Measurements from ENCODE around the gene FAM163B. TPM values are rescaled to one million over a fixed set of nuclear protein-coding genes. Genes with fewer than 3 reads are reported as not detected.

The FAM163B gene
- total and polyA plus RNA-seq, 2 of the 8 experiments (the other 6 are each of a cell fraction or from before 2014, with no cell fraction given): 0.63 to 1.0 TPM

GRCh38 chr9:133647765-133648469, 38.7 kb upstream of the FAM163B start:
- Histone ChIP-seq H2BK20ac (ENCODE audit: low read length) (no peak overlapping the region), H3K56ac (replicated peaks; ENCODE audit: insufficient read length, low read depth, low read length) (no peak overlapping the region), H3K36me3 (ENCODE audit: control insufficient read depth in 2 of 4, insufficient read depth in 4 of 4, low read length in 3 of 4) (no peaks in the 10 kb centered on the region), H3K9ac (replicated peaks in 1 of 4; ENCODE audit: extremely low read depth in 1 of 4, low read depth in 3 of 4, low read length in 3 of 4) (no peak overlapping the region), H3K79me1 (ENCODE audit: low read depth, low read length) (no peaks in the 10 kb centered on the region; the same call in 1 of the 2 replicates), H2AFZ (ENCODE audit: low read length) (no peak overlapping the region), H4K5ac (ENCODE audit: insufficient read length, low read depth, low read length) (no peak overlapping the region), H3K4ac (replicated peaks; ENCODE audit: insufficient read length, low read depth, low read length) (no peak overlapping the region), H3K4me3 (ENCODE audit: extremely low read depth in 1 of 4, insufficient read depth in 2 of 4, low read depth in 3 of 4, low read length in 4 of 4) (no peak overlapping the region), H4K8ac (ENCODE audit: extremely low read depth, insufficient read depth, low read length) (no peak overlapping the region), H3K23me2 (ENCODE audit: low read depth, low read length) (0 out of 2 replicates have a peak, but pooled peaks cover 1% of the 10 kb centered on the region), H3K4me2 (ENCODE audit: insufficient read depth in 1 of 2, low read depth in 2 of 2, low read length in 2 of 2) (no peak overlapping the region), H3K9me3 (ENCODE audit: insufficient read depth in 2 of 2, low read depth in 1 of 2, low read length in 1 of 2) (no peaks in the 10 kb centered on the region), H3K27ac (ENCODE audit: low read depth, low read length) (no peak overlapping the region), H3K27me3 (replicated peaks in 1 of 4; ENCODE audit: control insufficient read depth in 3 of 4, extremely low read depth in 1 of 4, insufficient read depth in 3 of 4, low read length in 3 of 4) (no peaks in the 10 kb centered on the region), H2BK15ac (ENCODE audit: low read length) (0 out of 2 replicates have a peak overlapping the region, but pooled peaks have one; percentile 49), H2BK12ac (ENCODE audit: low read depth, low read length) (no peak overlapping the region), H3K23ac (ENCODE audit: insufficient read length) (no peak overlapping the region), H2AK5ac (ENCODE audit: low read depth, low read length) (no peak overlapping the region), H3K14ac (ENCODE audit: insufficient read length) (no peak overlapping the region), H3K18ac (ENCODE audit: extremely low read depth, low read length) (no peak overlapping the region), H2BK120ac (replicated peaks; ENCODE audit: low read depth, low read length) (no peak overlapping the region), H2BK5ac (ENCODE audit: low read depth, low read length) (no peak overlapping the region), H3K4me1 (replicated peaks in 1 of 4; ENCODE audit: control insufficient read depth in 3 of 4, insufficient read depth in 4 of 4, low read length in 3 of 4) (peaks cover 0 to 5% (median 0%) of the 10 kb centered on the region in 4 experiments; a peak in 2 of 7 replicates), H4K20me1 (replicated peaks in 1 of 2; ENCODE audit: control insufficient read depth in 1 of 2, insufficient read depth in 2 of 2, low read length in 2 of 2) (no peaks in the 10 kb centered on the region), H4K91ac (replicated peaks; ENCODE audit: insufficient read length, low read length) (no peak overlapping the region), H3K79me2 (ENCODE audit: control insufficient read depth in 1 of 2, insufficient read depth in 2 of 2, low read length in 2 of 2) (no peaks in the 10 kb centered on the region)
- 88% methylated on average over 22 of the region's 25 CpGs; no CpG with 5 or more reads in 1 of the 2 experiments for WGBS, 2 experiments (ENCODE audit: extremely low coverage in 1 of 2, insufficient coverage in 1 of 2, insufficient read length in 1 of 2, insufficient replicate concordance in 2 of 2, low coverage in 1 of 2, low lambda C conversion rate in 2 of 2, missing lambda C conversion rate in 1 of 2)
- no peak for DNase-seq (ENCODE audit: low read depth in 1 of 2, low spot score in 2 of 2)
- POLR2A ChIA-PET (ENCODE audit: partially characterized antibody): interaction anchor here (1.2 kb wide), 1 partner anchor 12 kb away, joined by 3 read pairs; no protein-coding TSS in a partner anchor
- TF ChIP-seq KDM5A (IDR thresholded peaks at IDR 0.05; ENCODE audit: low read length): no peak
- TF ChIP-seq POLR2AphosphoS5 (IDR thresholded peaks at IDR 0.05; ENCODE audit: low read depth, low read length): no peak
- no peak for TF ChIP-seq HDAC2 (IDR thresholded peaks at IDR 0.05; ENCODE audit: borderline replicate concordance in 1 of 2, low read depth in 2 of 2, low read length in 2 of 2)
- TF ChIP-seq POU5F1 (IDR thresholded peaks at IDR 0.05; ENCODE audit: low read depth, low read length): no peak
- no peak for TF ChIP-seq E2F6 (IDR thresholded peaks at IDR 0.05)
- no peak for FAIRE-seq
- CTCF ChIA-PET (ENCODE audit: partially characterized antibody): interaction anchor here (0.9 to 3.4 kb wide), 5 partner anchors 11 to 248 kb away, joined by 3 to 11 read pairs (median 3); partner anchors contain the start of gene DBH

Data from H1 (cell line).